ENCODE data around the gene TMEM258. TPM values are rescaled to one million over a fixed set of nuclear protein-coding genes. Genes with fewer than 3 reads are reported as not detected.
A peak's percentile ranks its signal among the peaks of the same experiment; 100 is the strongest.

Gene TMEM258
- total and polyA plus RNA-seq, 9 of the 15 experiments (the other 6 are each of a cell fraction or from before 2014, with no cell fraction given): 97.2 to 856 (median 231) TPM

DNA sequence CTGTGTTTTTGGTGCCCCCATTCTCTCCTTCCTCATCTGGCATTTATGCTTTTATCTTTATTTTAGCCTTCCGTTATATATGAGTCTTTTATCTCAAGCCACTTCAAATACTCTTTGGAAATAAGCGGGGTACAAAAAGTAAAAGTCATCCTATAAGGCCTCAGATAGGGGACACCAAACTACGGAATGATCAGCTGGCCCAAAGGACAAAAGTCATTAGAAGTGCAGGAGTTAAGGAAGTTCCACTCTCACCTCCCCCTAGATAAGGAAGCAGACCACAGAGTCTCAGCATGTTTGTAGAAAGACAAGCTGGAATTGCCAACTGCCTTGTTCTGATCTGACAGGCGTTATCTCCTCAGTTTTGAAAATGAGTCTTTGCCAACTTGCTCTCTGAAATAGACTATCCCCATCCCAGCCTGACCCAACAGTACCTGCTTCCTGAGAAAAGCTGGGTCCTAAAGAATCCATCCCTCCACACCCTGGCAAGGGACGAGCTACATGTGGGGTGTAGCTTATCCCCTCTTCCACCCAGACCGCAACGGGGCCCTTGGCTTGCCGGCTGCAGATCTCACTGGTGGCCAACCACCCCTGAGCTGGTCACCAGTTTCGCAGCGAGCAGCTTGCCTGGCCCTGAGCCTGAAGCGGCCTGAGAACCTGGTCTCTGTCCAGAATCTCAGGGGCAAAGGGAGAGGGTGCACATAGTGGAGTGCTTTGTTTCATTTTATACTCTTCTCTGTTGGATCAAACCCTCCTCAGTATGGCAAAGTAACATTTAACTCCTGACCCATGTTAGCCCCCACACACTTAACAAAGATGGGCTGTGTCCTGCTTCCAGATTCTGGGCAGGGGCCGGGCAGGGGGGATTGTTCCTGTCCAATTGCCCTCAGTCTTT lies 49.5 kb upstream of the TMEM258 start (continued):
- 0 out of 2 replicates have a peak, but pooled peaks have one; percentile 37 for TF ChIP-seq ZNF3 (CRISPR knock-in tag; IDR thresholded peaks at IDR 0.05)
- peak; percentile 83 for TF ChIP-seq BACH1 (tag; IDR thresholded peaks at IDR 0.05)
- peak; percentile 86 for TF ChIP-seq NFE2 (IDR thresholded peaks at IDR 0.05; ENCODE audit: low read depth)
- peak; percentile 81; the same call in 1 of the 2 replicates for TF ChIP-seq CC2D1A (IDR thresholded peaks at IDR 0.05)
- TF ChIP-seq ESRRA (IDR thresholded peaks at IDR 0.05; ENCODE audit: borderline replicate concordance, low read depth): peak; percentile 73; the same call in 1 of the 2 replicates
- peak; percentile 90 for TF ChIP-seq TCF3 (CRISPR knock-in tag; IDR thresholded peaks at IDR 0.05)
- peak; percentile 67 for TF ChIP-seq CXXC5 (CRISPR knock-in tag; IDR thresholded peaks at IDR 0.05)
- no peak for TF ChIP-seq RFX1 (IDR thresholded peaks at IDR 0.05)
- TF ChIP-seq HMGN3 (IDR thresholded peaks at IDR 0.05; ENCODE audit: borderline replicate concordance, extremely low read depth, insufficient read length, low read depth, low read length): peak; percentile 62
- peak; percentile 82 for TF ChIP-seq NFRKB (IDR thresholded peaks at IDR 0.05; ENCODE audit: low read depth)
- TF ChIP-seq DPF2 (IDR thresholded peaks at IDR 0.05): peak; percentile 95
- TF ChIP-seq ADNP (tag; IDR thresholded peaks at IDR 0.05): peak; percentile 53; the same call in 1 of the 2 replicates
- no peak for TF ChIP-seq NCOA4 (IDR thresholded peaks at IDR 0.05; ENCODE audit: partially characterized antibody)
- peak; percentile 75 for TF ChIP-seq ZNF583 (CRISPR knock-in tag; IDR thresholded peaks at IDR 0.05)
- TF ChIP-seq MAZ (CRISPR knock-in tag; conservative IDR thresholded peaks at IDR 0.05 in 1 of 2, IDR thresholded peaks at IDR 0.05 in 1 of 2): peak; percentile 27 to 53; a peak in 2 of 4 replicates
- TF ChIP-seq, protein P1, sequence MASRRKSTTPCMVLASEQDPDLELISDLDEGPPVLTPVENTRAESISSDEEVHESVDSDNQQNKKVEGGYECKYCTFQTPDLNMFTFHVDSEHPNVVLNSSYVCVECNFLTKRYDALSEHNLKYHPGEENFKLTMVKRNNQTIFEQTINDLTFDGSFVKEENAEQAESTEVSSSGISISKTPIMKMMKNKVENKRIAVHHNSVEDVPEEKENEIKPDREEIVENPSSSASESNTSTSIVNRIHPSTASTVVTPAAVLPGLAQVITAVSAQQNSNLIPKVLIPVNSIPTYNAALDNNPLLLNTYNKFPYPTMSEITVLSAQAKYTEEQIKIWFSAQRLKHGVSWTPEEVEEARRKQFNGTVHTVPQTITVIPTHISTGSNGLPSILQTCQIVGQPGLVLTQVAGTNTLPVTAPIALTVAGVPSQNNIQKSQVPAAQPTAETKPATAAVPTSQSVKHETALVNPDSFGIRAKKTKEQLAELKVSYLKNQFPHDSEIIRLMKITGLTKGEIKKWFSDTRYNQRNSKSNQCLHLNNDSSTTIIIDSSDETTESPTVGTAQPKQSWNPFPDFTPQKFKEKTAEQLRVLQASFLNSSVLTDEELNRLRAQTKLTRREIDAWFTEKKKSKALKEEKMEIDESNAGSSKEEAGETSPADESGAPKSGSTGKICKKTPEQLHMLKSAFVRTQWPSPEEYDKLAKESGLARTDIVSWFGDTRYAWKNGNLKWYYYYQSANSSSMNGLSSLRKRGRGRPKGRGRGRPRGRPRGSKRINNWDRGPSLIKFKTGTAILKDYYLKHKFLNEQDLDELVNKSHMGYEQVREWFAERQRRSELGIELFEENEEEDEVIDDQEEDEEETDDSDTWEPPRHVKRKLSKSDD (conservative IDR thresholded peaks at IDR 0.05; ENCODE audit: low read length): no peak
- TF ChIP-seq MEF2A (IDR thresholded peaks at IDR 0.05; ENCODE audit: control insufficient read depth, low read depth, low read length): peak; percentile 37; the same call in 1 of the 2 replicates
- TF ChIP-seq, protein P2, sequence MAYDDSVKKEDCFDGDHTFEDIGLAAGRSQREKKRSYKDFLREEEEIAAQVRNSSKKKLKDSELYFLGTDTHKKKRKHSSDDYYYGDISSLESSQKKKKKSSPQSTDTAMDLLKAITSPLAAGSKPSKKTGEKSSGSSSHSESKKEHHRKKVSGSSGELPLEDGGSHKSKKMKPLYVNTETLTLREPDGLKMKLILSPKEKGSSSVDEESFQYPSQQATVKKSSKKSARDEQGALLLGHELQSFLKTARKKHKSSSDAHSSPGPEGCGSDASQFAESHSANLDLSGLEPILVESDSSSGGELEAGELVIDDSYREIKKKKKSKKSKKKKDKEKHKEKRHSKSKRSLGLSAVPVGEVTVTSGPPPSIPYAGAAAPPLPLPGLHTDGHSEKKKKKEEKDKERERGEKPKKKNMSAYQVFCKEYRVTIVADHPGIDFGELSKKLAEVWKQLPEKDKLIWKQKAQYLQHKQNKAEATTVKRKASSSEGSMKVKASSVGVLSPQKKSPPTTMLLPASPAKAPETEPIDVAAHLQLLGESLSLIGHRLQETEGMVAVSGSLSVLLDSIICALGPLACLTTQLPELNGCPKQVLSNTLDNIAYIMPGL (CRISPR knock-in tag; IDR thresholded peaks at IDR 0.05): no peak
- TF ChIP-seq ZNF668 (CRISPR knock-in tag; IDR thresholded peaks at IDR 0.05): 0 out of 2 replicates have a peak, but pooled peaks have one; percentile 73
- TF ChIP-seq POLR2G (IDR thresholded peaks at IDR 0.05; ENCODE audit: low read depth, low read length): 0 out of 2 replicates have a peak, but pooled peaks have one; percentile 29
- TF ChIP-seq SMAD4 (CRISPR knock-in tag; conservative IDR thresholded peaks at IDR 0.05): peak; percentile 80
- TF ChIP-seq KDM1A (IDR thresholded peaks at IDR 0.05): peak; percentile 86 to 91
- TF ChIP-seq NUFIP1 (IDR thresholded peaks at IDR 0.05; ENCODE audit: partially characterized antibody): no peak

Data from K562 (cell line).